GM23338 (cell line): ENCODE results near the gene PLEKHD1.

ENCODE experiments used
- CREB1 ChIP-seq: fragments of 250-450 bp; sonication (Bioruptor Pico); IDR thresholded peaks from 2 replicates; pipeline ENCODE4 v1.5.0; 2020; ENCODE audit warnings: low read depth, mild to moderate bottlenecking, moderate library complexity
- CTCF ChIP-seq, 2 experiments: fragments of 200-600 bp in 1 of 2; sonication (generic) in 1 of 2; conservative IDR thresholded peaks; 2 replicates each; pipeline versions ENCODE4 v1.5.1 to v1.6.1; 2016 to 2017; ENCODE audit warnings: antibody characterized with exemption in 2 of 2, low read depth in 2 of 2, mild to moderate bottlenecking in 2 of 2, moderate library complexity in 1 of 2
- EZH2 ChIP-seq: fragments of 200-600 bp; sonication (generic); IDR thresholded peaks from one replicate; pipeline ENCODE4 v1.8.0; 2017; ENCODE audit warnings: antibody characterized with exemption, mild to moderate bottlenecking, low read depth; ENCODE audit not compliant: unreplicated experiment
- EZH2phosphoT487 ChIP-seq: fragments of 200-600 bp; sonication (generic); IDR thresholded peaks from one replicate; pipeline ENCODE4 v1.8.1; 2018; ENCODE audit warnings: antibody characterized with exemption; ENCODE audit not compliant: unreplicated experiment
- JUNB ChIP-seq: IDR thresholded peaks from one replicate; pipeline ENCODE4 v1.6.1; 2016; ENCODE audit warnings: antibody characterized with exemption; ENCODE audit not compliant: unreplicated experiment
- POLR2AphosphoS5 ChIP-seq: IDR thresholded peaks from 2 replicates; pipeline ENCODE4 v1.6.1; 2016; ENCODE audit warnings: antibody characterized with exemption, low read depth
- REST ChIP-seq: IDR thresholded peaks from one replicate; pipeline ENCODE4 v1.6.1; 2018; ENCODE audit warnings: antibody characterized with exemption; ENCODE audit not compliant: unreplicated experiment
- ZNF331 ChIP-seq: fragments of 250-450 bp; sonication (Bioruptor Pico); IDR thresholded peaks from 2 replicates; pipeline ENCODE4 v1.5.0; 2020; ENCODE audit warnings: low read depth, mild to moderate bottlenecking, moderate library complexity

- TF ChIP-seq CTCF (conservative IDR thresholded peaks at IDR 0.05; ENCODE audit: low read depth in 2 of 2): no peak
- no peak for TF ChIP-seq REST
- no peak for TF ChIP-seq EZH2phosphoT487
- no peak for TF ChIP-seq POLR2AphosphoS5
- no peak for TF ChIP-seq EZH2
- TF ChIP-seq ZNF331 (CRISPR knock-in tag): no peak
- no peak for TF ChIP-seq JUNB
- TF ChIP-seq CREB1: no peak
These were observed 44.4 kb downstream of the PLEKHD1 start for GRCh38 chr14:69528930-69529329.
